Thymus (tissue), 11 donors: ENCODE results near the gene ERMP1. TPM values are rescaled to one million over a fixed set of nuclear protein-coding genes. Genes with fewer than 3 reads are reported as not detected.

ENCODE experiments used
- DNase-seq, 9 donors: peaks; one replicate each; pipeline ENCODE4 v3.0.0-alpha.2; 2013; ENCODE audit warnings: low spot score in 9 of 9, low read depth in 6 of 9, missing footprints in 1 of 9
- H3K27ac ChIP-seq, 2 donors: one replicate each; pipeline ENCODE4 v1.5.1; 2013; ENCODE audit warnings: control low read depth in 1 of 2, low read depth in 1 of 2, low read length in 1 of 2, mild to moderate bottlenecking in 1 of 2, moderate library complexity in 1 of 2
- H3K27me3 ChIP-seq, 2 donors: one replicate each; pipeline ENCODE4 v1.5.1; 2013; ENCODE audit warnings: low read length in 1 of 2; ENCODE audit not compliant: control insufficient read depth in 2 of 2, insufficient read depth in 1 of 2
- H3K36me3 ChIP-seq, 2 donors: one replicate each; pipeline ENCODE4 v1.5.1; 2013; ENCODE audit warnings: low read length in 1 of 2, mild to moderate bottlenecking in 1 of 2, moderate library complexity in 1 of 2; ENCODE audit not compliant: control insufficient read depth in 2 of 2, insufficient read depth in 2 of 2
- H3K4me1 ChIP-seq, 2 donors: one replicate each; pipeline ENCODE4 v1.5.1; 2013; ENCODE audit warnings: low read length in 2 of 2; ENCODE audit not compliant: control insufficient read depth in 2 of 2, insufficient read depth in 2 of 2
- H3K4me3 ChIP-seq, 2 donors: one replicate each; pipeline ENCODE4 v1.5.1; 2013; ENCODE audit warnings: low read length in 2 of 2, control low read depth in 1 of 2, mild to moderate bottlenecking in 1 of 2
- H3K9me3 ChIP-seq, 2 donors: one replicate each; pipeline ENCODE4 v1.5.1; 2013; ENCODE audit warnings: low read length in 1 of 2, mild to moderate bottlenecking in 1 of 2; ENCODE audit not compliant: control insufficient read depth in 2 of 2, insufficient read depth in 1 of 2
- WGBS: extraction: QIAGEN DNeasy Blood & Tissue Kit; methylation state at CpG from one replicate; pipeline ENCODE4 v1.1.7; 2013; 5-methylcytosine and 5-hydroxymethylcytosine counted together
- polyA plus RNA-seq: library from polyadenylated mRNA; stranded (reverse); fragments of 200-250 nt; gene quantifications from one replicate; pipeline ENCODE4 v1.2.3, GENCODE V29; 2013
- total RNA-seq: library from RNA; stranded (reverse); fragments of 120-200 nt; gene quantifications from one replicate; pipeline ENCODE4 v1.2.4, GENCODE V29; 2013
- donor health status: healthy.

The ERMP1 gene
- total and polyA plus RNA-seq, 2 donors: 11.2 to 16.6 TPM

GRCh38 chr9:5873439-5873838, 40.5 kb upstream of the ERMP1 start:
- Histone ChIP-seq H3K36me3 (no peaks in the 10 kb centered on the region), H3K27ac (peak overlapping the region in 1 of 2 donors; percentile 27), H3K9me3 (peaks cover 0 to 4% of the 10 kb centered on the region in 2 donors), H3K27me3 (no peaks in the 10 kb centered on the region), H3K4me3 (no peak overlapping the region), H3K4me1 (peaks cover 0 to 12% of the 10 kb centered on the region in 2 donors)
- WGBS: 95% methylated on average over 5 of the region's 5 CpGs
- DNase-seq: no peak

GRCh38 chr9:5872511-5872910, 39.6 kb upstream of the ERMP1 start:
- no peak overlapping the region for H3K27ac ChIP-seq
- H3K27me3 ChIP-seq: no peaks in the 10 kb centered on the region
- H3K4me1 ChIP-seq: peaks cover 0 to 12% of the 10 kb centered on the region in 2 donors
- 71% methylated on average over 4 of the region's 4 CpGs for WGBS
- no peaks in the 10 kb centered on the region for H3K36me3 ChIP-seq
- no peak for DNase-seq
- peaks cover 0 to 4% of the 10 kb centered on the region in 2 donors for H3K9me3 ChIP-seq
- H3K4me3 ChIP-seq: no peak overlapping the region

GRCh38 chr9:5871785-5872184, 38.9 kb upstream of the ERMP1 start:
- WGBS: 90% methylated on average over 2 of the region's 2 CpGs
- Histone ChIP-seq H3K4me3 (no peak overlapping the region), H3K36me3 (no peaks in the 10 kb centered on the region), H3K27ac (no peak overlapping the region), H3K4me1 (peaks cover 0 to 12% of the 10 kb centered on the region in 2 donors), H3K27me3 (no peaks in the 10 kb centered on the region), H3K9me3 (peaks cover 0 to 4% of the 10 kb centered on the region in 2 donors)
- DNase-seq: no peak

- 93% methylated on average over 3 of the region's 3 CpGs for WGBS
- DNase-seq: no peak
- Histone ChIP-seq H3K4me3 (no peak overlapping the region), H3K4me1 (peaks cover 0 to 12% of the 10 kb centered on the region in 2 donors), H3K27ac (no peak overlapping the region), H3K9me3 (no peaks in the 10 kb centered on the region), H3K27me3 (no peaks in the 10 kb centered on the region), H3K36me3 (no peaks in the 10 kb centered on the region)
These were observed 37.8 kb upstream of the ERMP1 start for GRCh38 chr9:5870691-5871090.

GRCh38 chr9:5870020-5870339, 37.1 kb upstream of the ERMP1 start:
- no peaks in the 10 kb centered on the region for H3K36me3 ChIP-seq
- no peaks in the 10 kb centered on the region for H3K9me3 ChIP-seq
- H3K27me3 ChIP-seq: no peaks in the 10 kb centered on the region
- no peak overlapping the region for H3K27ac ChIP-seq
- H3K4me3 ChIP-seq: no peak overlapping the region
- DNase-seq: no peak
- peaks cover 0 to 7% of the 10 kb centered on the region in 2 donors for H3K4me1 ChIP-seq
- WGBS: 87% methylated on average over 2 of the region's 2 CpGs

- no peaks in the 10 kb centered on the region for H3K36me3 ChIP-seq
- 88% methylated on average over 3 of the region's 3 CpGs for WGBS
- H3K4me1 ChIP-seq: peaks cover 0 to 3% of the 10 kb centered on the region in 2 donors
- DNase-seq: no peak
- H3K27me3 ChIP-seq: no peaks in the 10 kb centered on the region
- no peaks in the 10 kb centered on the region for H3K9me3 ChIP-seq
- H3K4me3 ChIP-seq: no peak overlapping the region
- H3K27ac ChIP-seq: no peak overlapping the region
These were observed 36.5 kb upstream of the ERMP1 start for GRCh38 chr9:5869315-5870019.

GRCh38 chr9:5868235-5868634, 35.3 kb upstream of the ERMP1 start:
- Histone ChIP-seq H3K4me3 (no peak overlapping the region), H3K4me1 (peaks cover 0 to 2% of the 10 kb centered on the region in 2 donors), H3K27me3 (no peaks in the 10 kb centered on the region), H3K27ac (no peak overlapping the region), H3K36me3 (no peaks in the 10 kb centered on the region), H3K9me3 (no peaks in the 10 kb centered on the region)
- 96% methylated on average over 9 of the region's 9 CpGs for WGBS
- DNase-seq: no peak

- DNase-seq: no peak
- Histone ChIP-seq H3K36me3 (no peaks in the 10 kb centered on the region), H3K4me1 (no peaks in the 10 kb centered on the region), H3K9me3 (no peaks in the 10 kb centered on the region), H3K4me3 (no peak overlapping the region), H3K27me3 (no peaks in the 10 kb centered on the region), H3K27ac (no peak overlapping the region)
- 98% methylated on average over 3 of the region's 3 CpGs for WGBS
These were observed 33.8 kb upstream of the ERMP1 start for GRCh38 chr9:5866685-5867084.

GRCh38 chr9:5866272-5866671, 33.4 kb upstream of the ERMP1 start:
- Histone ChIP-seq H3K4me3 (no peak overlapping the region), H3K4me1 (no peaks in the 10 kb centered on the region), H3K9me3 (no peaks in the 10 kb centered on the region), H3K27me3 (no peaks in the 10 kb centered on the region), H3K27ac (no peak overlapping the region), H3K36me3 (no peaks in the 10 kb centered on the region)
- DNase-seq: no peak
- WGBS: 98% methylated on average over 2 of the region's 2 CpGs
